Spinal cord (tissue), 10 donors: ENCODE measurements around the gene KRT6B. TPM values are rescaled to one million over a fixed set of nuclear protein-coding genes. Genes with fewer than 3 reads are reported as not detected.
"Not testable (repeated sequence)": the region's sequence is repeated elsewhere in the genome, so short reads cannot be mapped to it uniquely, and the experiment has no call there.

Experiments
- DNase-seq, 6 donors: peaks; one replicate each; pipeline versions ENCODE4 v3.0.0 to v3.0.0-alpha.2; 2013 to 2015; ENCODE audit warnings: low spot score in 6 of 6, low read depth in 4 of 6
- H3K27ac ChIP-seq: one replicate; pipeline ENCODE4 v1.5.1; 2013; ENCODE audit warnings: low read depth, low read length, control low read depth
- H3K27me3 ChIP-seq: one replicate; pipeline ENCODE4 v1.6.1; 2013; ENCODE audit warnings: low read length; ENCODE audit not compliant: control insufficient read depth, insufficient read depth
- H3K36me3 ChIP-seq: one replicate; pipeline ENCODE4 v1.6.1; 2013; ENCODE audit warnings: low read length; ENCODE audit not compliant: control insufficient read depth, insufficient read depth
- H3K4me1 ChIP-seq: one replicate; pipeline ENCODE4 v1.6.1; 2013; ENCODE audit warnings: low read length; ENCODE audit not compliant: control insufficient read depth, insufficient read depth
- H3K4me3 ChIP-seq: one replicate; pipeline ENCODE4 v1.5.1; 2013; ENCODE audit warnings: low read depth, low read length, control low read depth
- H3K9me3 ChIP-seq: one replicate; pipeline ENCODE4 v1.6.1; 2013; ENCODE audit warnings: low read length; ENCODE audit not compliant: control insufficient read depth, insufficient read depth
- WGBS: methylation state at CpG from one replicate; pipeline ENCODE4 v1.1.5; 2013; ENCODE audit warnings: missing lambda C conversion rate; ENCODE audit not compliant: insufficient coverage; 5-methylcytosine and 5-hydroxymethylcytosine counted together
- polyA plus RNA-seq, 2 donors: library from polyadenylated mRNA; unstranded; fragments of 120-200 nt; gene quantifications; one replicate each; pipeline ENCODE4 v1.2.1, GENCODE V29; 2013; ENCODE audit not compliant: insufficient read length in 2 of 2
- total RNA-seq, 2 donors: library from RNA; depleted of rRNA in 1 of 2; stranded (reverse); fragments of 120-200 nt in 1 of 2; fragments of >200 nt in 1 of 2; gene quantifications; one replicate each; pipeline versions ENCODE4 v1.2.3 to v1.2.4, GENCODE V29; 2013 to 2014
- donor health status: healthy.

The KRT6B gene
- total and polyA plus RNA-seq, 4 donors = not detected

DNA sequence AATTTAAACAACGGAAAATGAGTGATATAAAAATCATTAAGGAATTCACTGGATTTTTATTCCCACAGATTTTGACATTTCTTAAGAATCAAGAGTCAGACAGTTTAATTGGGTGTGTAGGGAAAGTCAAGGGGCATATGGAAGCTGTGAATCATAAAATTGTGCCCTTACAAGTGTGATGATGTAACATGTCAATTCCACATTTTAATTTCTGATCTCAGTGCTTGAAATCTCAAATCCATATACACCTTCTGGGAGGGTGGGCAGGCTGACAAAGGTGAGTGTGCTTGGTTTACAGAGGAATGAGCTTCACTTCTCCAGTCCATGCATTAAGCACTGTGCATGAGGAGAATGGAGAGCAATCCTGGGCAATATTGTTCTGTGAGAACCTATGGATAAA, 42.2 kb upstream of the KRT6B start:
- Histone ChIP-seq H3K36me3 (no peaks in the 10 kb centered on the region), H3K4me1 (peaks cover 5% of the 10 kb centered on the region), H3K9me3 (no peaks in the 10 kb centered on the region), H3K27ac (no peak overlapping the region), H3K4me3 (no peak overlapping the region), H3K27me3 (no peaks in the 10 kb centered on the region)
- DNase-seq = no peak
- WGBS = no CpG with 5 or more reads among the region's 1 CpG

DNA sequence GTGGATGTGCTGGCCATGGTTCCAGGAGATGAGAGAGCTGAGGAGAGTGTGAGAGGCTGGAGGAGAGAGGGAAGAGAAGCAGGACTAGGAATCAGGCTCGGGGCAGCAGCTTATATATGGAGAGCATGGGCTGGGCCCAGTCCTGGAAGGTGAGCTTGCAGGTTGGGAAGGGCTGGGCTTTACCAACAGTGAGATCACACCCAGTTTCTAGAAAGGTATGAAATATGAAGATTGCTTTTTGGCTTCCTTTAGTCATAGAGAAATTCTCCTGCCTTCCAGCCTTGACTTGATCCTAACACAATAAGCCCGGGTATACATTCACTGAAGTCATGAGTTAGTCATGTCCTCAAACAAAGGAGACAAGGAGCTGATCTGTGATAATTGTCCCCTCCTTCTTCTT, 41.2 kb upstream of the KRT6B start, which contains the start of gene KRT6A:
Gene KRT6A (minus strand): TSS at position 86 of the 400 bp plus-strand sequence. CDS start 69 bp downstream, at position 17.
- 91% methylated on average over 2 of the region's 2 CpGs for WGBS
- Histone ChIP-seq H3K4me3 (no peak within 1 kb of the TSS), H3K27ac (no peak within 1 kb of the TSS), H3K36me3 (no peaks in the 10 kb centered on the region), H3K4me1 (peaks cover 5% of the 10 kb centered on the region), H3K27me3 (no peaks in the 10 kb centered on the region), H3K9me3 (no peaks in the 10 kb centered on the region)
- no peak for DNase-seq

DNA sequence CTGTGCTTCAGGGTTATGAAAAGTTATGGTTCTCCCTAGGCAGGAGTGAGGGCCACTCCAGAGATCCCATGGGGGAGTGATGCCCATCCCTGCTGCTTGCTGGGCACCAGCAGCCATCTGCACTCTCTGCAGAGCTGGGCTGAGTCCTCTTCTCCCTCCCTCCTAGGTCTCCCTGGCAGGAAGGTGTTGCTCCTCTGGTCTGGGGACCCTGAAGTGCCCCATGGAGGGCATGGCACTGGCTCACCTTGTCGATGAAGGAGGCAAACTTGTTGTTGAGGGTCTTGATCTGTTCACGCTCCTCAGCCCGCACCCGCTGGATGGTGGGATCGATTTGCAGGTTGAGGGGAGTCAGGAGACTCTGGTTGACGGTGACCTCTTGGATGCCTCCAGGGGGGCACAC, 40.5 kb upstream of the KRT6B start:
- H3K27me3 ChIP-seq, DNase-seq, H3K27ac ChIP-seq, H3K36me3 ChIP-seq, H3K4me3 ChIP-seq, H3K9me3 ChIP-seq, H3K4me1 ChIP-seq: not testable (repeated sequence)
- 100% methylated on average over 1 of the region's 6 CpGs for WGBS

DNA sequence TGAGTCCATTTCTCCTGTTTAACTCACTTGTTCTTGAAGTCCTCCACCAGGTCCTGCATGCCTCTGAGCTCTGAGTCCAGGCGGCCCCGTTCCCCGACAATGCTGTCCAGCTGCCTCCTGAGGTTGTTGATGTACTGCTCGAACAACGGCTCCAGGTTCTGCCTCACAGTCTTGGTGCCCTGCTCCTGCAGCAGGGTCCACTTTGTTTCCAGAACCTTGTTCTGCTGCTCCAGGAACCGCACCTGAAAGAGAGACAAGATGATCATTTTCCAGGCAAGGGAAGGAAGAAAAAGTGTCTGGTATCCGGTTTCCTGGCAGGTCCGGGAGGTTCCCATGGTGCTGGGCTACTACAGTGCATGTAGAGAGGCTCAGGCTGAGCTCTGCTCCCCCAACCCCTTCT, 39.5 kb upstream of the KRT6B start:
- 100% methylated on average over 6 of the region's 8 CpGs for WGBS
- not testable (repeated sequence) for DNase-seq, H3K4me1 ChIP-seq, H3K27ac ChIP-seq, H3K36me3 ChIP-seq, H3K4me3 ChIP-seq, H3K27me3 ChIP-seq, H3K9me3 ChIP-seq

DNA sequence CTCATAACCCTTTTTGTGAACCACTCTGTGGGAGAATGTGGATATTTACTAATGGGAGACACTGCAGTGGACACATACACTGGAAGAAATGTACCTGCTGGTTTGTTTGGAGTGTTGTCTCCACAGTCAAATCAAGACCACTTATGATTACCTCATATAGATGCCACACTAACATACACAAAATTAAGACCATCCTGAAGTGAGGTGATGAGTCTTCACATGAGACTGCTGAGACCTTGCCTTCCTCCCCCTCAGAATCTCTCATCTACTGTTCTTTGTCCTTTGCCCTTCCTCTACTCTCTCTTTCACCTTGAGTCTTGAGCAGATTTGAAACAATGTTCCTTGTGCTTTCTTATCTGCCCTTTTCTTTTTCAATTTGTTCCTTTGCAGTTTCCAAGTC, 36.8 kb upstream of the KRT6B start:
- H3K4me3 ChIP-seq = no peak overlapping the region
- no peaks in the 10 kb centered on the region for H3K36me3 ChIP-seq
- H3K9me3 ChIP-seq = peaks cover 2% of the 10 kb centered on the region
- H3K4me1 ChIP-seq = no peaks in the 10 kb centered on the region
- no peak overlapping the region for H3K27ac ChIP-seq
- no peaks in the 10 kb centered on the region for H3K27me3 ChIP-seq
- DNase-seq = no peak

DNA sequence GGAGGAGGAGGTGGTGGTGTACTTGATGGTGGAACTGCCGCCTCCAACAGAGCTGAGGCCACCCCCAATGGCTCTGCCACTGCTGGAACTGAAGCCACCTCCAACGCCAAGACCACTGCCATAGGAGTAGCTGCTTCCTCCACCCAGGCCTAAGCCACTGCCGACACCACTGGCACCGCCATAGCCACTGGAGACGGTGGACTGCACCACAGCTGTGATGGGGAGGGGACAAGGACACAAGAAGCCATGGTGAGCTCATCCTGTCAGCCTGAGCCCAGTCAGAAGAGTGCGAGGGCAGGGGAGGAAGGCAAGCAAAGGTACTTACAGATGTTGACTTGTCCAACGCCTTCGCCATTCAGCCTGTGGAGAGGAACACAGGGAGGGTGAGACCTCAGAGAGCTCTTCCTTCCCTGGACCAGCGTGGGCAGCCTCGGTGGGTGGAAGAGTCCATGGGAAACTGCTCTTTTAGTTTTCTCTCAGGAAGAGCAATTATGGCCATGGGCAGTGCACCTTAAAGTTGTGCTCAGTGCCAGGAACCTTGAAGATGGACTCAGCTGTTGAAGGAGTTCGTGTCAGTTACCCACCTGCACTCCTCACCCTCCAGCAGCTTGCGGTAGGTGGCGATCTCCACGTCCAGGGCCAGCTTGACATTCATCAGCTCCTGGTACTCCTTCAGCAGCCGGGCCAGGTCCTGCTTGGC, 35.9 kb upstream of the KRT6B start:
- WGBS = 77% methylated on average over 7 of the region's 15 CpGs
- not testable (repeated sequence) for DNase-seq, H3K9me3 ChIP-seq, H3K36me3 ChIP-seq, H3K27me3 ChIP-seq, H3K4me3 ChIP-seq, H3K27ac ChIP-seq, H3K4me1 ChIP-seq

DNA sequence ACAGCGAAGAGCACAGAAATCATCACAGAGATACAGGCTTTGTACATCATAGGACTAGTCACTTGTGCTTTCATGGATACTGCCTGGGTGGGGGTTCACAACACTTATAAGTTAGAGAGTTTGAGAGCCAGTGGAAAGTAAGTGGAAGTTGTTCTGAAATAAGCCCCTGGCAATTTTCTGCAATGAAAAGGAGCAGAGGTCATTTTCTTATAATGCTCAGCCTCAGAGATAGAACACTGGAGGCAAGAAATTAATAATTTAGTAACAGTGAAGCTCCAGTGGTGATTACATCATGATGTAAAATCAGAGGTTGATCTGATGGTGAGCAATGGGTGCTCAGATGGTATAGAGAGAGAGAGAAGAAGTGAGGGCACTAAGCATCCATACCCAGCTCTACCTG, 35.3 kb upstream of the KRT6B start:
- Histone ChIP-seq H3K9me3 (peaks cover 2% of the 10 kb centered on the region), H3K27me3 (no peaks in the 10 kb centered on the region), H3K27ac (no peak overlapping the region), H3K4me3 (no peak overlapping the region), H3K36me3 (no peaks in the 10 kb centered on the region), H3K4me1 (no peaks in the 10 kb centered on the region)
- DNase-seq = no peak
- WGBS = no CpG with 5 or more reads among the region's 1 CpG

DNA sequence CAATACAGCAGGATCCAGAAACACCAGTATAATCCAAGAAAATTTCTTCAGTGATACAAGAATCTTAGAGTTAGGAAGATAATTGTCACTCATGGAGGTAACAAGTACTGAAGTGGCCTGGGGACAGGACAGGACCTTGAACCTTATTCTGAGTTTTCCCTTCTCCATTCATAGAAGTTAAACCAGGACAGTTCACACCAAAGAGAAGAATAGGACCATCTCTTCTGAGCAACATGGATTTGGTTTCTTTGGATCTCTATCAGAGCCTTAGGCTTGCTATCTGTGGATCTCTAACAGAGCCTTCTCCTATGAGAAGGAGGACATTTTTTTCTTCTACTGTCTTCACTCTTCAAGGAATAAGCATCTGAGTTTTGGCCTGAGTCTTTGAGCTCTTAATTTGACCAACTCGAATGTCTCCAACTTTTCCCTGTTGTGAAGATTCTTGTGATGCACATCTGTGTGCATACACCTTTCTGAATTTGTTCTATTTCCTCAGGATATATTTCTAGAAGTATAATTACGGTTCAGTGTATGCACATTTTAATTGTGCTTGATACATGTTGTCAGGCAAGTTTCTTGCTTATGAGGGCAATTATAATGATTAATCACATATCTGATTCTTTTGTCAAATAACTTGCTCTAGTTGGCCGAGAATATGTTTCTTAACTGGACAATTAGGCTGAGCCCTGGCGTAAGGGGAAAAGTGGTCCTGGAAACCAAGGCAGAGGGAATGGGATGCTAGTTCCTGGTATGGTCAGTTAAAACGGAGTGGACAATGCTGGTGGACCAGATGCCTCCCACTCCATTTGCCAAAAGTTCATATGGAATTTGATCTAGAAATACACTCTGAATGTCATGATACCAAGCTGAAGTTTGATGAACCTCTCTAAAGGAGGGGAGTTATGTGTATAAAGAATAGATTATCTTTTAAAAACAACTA, 34.5 kb upstream of the KRT6B start:
- no peaks in the 10 kb centered on the region for H3K36me3 ChIP-seq
- no peak for DNase-seq
- H3K4me1 ChIP-seq = no peaks in the 10 kb centered on the region
- peaks cover 2% of the 10 kb centered on the region for H3K9me3 ChIP-seq
- H3K4me3 ChIP-seq = no peak overlapping the region
- no peak overlapping the region for H3K27ac ChIP-seq
- no peaks in the 10 kb centered on the region for H3K27me3 ChIP-seq
- WGBS = no CpG with 5 or more reads among the region's 5 CpGs

DNA sequence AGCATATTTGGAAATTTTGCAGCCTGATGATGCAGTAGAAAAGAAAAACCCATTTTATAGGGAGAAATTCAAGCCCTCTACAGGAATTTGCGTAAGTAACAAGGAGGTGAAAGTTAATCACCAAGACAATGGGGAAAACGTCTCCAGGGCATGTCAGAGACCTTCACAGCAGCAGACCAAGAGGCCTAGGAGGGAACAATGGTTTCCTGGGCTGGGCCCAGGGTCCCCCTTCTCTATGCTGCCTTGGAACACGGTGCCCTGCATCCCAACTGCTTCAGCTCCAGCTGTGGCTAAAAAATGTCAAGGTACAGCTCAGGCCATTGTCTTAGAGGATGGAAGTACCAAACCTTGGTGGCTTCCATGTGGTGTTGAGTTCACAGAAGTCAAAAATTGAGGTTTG, 28.1 kb upstream of the KRT6B start:
- Histone ChIP-seq H3K9me3 (peaks cover 2% of the 10 kb centered on the region), H3K27ac (no peak overlapping the region), H3K27me3 (no peaks in the 10 kb centered on the region), H3K36me3 (no peaks in the 10 kb centered on the region), H3K4me1 (no peaks in the 10 kb centered on the region), H3K4me3 (no peak overlapping the region)
- WGBS = 55% methylated on average over 3 of the region's 3 CpGs
- no peak for DNase-seq

DNA sequence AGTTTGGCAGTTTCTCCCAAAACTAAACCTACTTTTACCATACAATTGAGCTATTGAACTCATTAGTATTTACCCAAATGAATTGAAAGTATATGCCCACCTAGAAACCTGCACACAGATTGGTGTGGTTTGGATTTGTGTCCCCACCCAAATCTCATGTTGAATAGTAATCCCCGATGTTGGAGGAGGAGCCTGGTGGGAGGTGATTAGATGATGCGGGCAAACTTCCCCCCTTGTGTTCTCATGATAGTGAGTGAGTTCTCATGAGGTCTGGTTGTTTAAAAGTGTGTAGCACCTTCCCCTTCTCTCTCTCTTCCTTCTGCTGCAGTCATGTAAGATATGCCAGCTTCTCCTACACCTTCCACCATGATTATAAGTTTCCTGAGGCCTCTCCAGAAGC, 25.7 kb upstream of the KRT6B start:
- H3K36me3 ChIP-seq = no peaks in the 10 kb centered on the region
- no peaks in the 10 kb centered on the region for H3K27me3 ChIP-seq
- H3K27ac ChIP-seq = no peak overlapping the region
- no peak for DNase-seq
- H3K9me3 ChIP-seq = no peaks in the 10 kb centered on the region
- H3K4me1 ChIP-seq = no peaks in the 10 kb centered on the region
- WGBS = no CpG with 5 or more reads among the region's 2 CpGs
- H3K4me3 ChIP-seq = no peak overlapping the region
